Measurements from ENCODE around the gene FAM199X.

FAM199X gene

DNA sequence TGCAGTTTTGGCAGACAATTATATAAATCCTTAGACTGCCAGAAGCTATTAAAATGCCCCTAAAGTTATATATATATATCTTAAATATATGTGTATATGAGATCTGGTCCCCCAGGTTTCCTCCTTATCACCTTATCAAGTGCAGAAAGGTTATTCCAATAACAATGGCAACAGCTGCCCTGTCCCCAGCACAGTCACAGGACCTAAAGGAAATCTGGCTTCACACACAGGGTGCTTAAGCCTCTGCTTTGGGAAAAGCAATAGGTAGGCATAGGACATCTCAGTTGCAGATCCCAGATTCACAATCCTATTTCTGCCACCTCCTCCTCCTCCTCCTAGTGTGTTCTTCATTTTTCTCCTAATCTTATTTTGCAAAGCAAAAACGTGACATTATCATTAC, 15.2 kb upstream of the FAM199X start:
- Histone ChIP-seq H3K9me3 (replicated peaks; ENCODE audit: low read length) (no peaks in the 10 kb centered on the region), H3K9ac (ENCODE audit: low read depth, low read length) (no peak overlapping the region), H3K4me1 (ENCODE audit: control insufficient read depth, insufficient read depth, low read length) (no peaks in the 10 kb centered on the region), H3K27me3 (ENCODE audit: control insufficient read depth, insufficient read depth, low read length) (no peaks in the 10 kb centered on the region), H3K4me2 (ENCODE audit: low read length) (no peak overlapping the region), H3K36me3 (ENCODE audit: insufficient read depth, low read length) (no peaks in the 10 kb centered on the region), H3K4me3 (ENCODE audit: low read length) (no peak overlapping the region)

DNA sequence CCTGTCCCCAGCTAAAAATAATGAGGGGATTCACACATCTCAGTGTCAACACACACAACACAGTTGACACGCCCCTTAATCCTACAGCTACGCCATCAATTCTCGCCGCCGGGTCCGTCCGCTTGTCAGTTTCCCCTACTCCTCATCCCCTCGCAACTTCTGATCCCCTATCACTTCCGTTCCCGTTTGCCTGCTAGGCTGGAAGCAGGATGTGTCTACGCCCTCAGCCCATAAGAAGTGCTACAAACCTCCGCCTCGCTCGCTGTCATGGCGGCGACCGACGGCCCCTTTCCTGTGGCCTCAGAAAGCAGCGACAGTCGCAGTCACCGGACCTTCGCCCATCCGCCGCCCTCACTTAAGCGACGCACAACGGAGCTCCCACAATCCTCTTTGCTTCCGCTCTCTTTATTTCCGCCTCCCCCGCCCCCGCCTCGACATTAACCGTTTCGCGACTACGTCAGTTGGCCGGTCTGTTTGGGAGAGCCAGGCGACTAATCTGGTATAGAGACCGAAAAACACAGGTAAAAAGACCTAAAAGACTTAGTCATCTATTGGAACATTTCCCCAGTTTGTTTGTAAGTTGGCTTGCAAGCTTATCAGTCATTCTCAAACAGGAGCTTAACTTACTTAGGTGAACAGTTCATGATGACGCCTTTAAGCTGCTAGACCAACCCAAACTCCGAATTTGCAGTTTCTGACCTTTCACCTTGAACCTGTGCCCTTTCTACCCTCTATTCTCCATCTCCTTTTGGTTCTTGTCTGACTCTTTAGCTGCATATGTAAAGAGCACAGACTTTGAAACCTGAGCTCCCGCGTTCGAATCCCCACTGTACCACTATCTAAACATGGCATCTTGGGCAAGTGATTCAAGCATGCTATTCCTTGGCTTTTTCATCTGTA, 9.4 kb upstream of the FAM199X start, which contains the start of gene SLC25A53:
Gene SLC25A53, minus strand, starts transcription at position 380 of the 900 bp plus-strand sequence. CDS start 51,752 bp downstream, outside the sequence.
- Histone ChIP-seq H3K4me3 (ENCODE audit: low read length) (peak within 1 kb of the TSS; percentile 74), H3K9me3 (replicated peaks; ENCODE audit: low read length) (no peaks in the 10 kb centered on the region), H3K4me1 (ENCODE audit: control insufficient read depth, insufficient read depth, low read length) (no peaks in the 10 kb centered on the region), H3K4me2 (ENCODE audit: low read length) (peak within 1 kb of the TSS; percentile 75), H3K9ac (ENCODE audit: low read depth, low read length) (peak within 1 kb of the TSS; percentile 86), H3K36me3 (ENCODE audit: insufficient read depth, low read length) (no peaks in the 10 kb centered on the region), H3K27me3 (ENCODE audit: control insufficient read depth, insufficient read depth, low read length) (no peaks in the 10 kb centered on the region)

DNA sequence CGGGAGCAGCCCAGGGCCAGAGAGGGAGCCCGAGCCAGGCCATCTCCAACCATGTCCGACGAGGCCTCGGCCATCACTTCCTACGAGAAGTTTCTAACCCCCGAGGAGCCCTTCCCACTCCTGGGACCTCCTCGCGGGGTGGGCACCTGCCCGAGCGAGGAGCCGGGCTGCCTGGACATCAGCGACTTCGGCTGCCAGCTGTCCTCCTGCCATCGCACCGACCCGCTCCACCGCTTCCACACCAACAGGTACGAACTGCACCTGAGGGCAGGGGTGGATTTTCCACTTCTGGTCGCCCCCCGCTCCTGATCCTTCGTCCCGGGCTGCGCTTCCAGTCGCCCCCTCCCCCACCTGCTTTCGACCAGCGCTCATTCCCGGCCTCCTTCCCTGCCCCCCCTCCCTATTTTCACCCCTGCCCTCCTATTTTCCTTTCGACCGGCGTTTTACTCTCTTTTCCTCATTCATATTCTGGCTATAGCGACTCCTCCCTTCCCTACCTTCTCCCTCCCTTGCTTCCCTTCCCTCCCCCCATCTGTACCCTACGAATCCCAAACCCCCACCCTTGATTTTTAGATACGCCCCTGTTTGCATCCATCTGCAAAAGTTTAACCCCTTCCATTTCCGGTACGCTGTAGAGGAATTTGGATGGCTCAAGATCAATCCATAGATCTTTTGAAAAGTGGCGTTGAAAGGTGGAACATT, 633 bp downstream of the FAM199X start:
- Histone ChIP-seq H3K9ac (ENCODE audit: low read depth, low read length) (peak overlapping the region; percentile 88), H3K36me3 (ENCODE audit: insufficient read depth, low read length) (peaks cover 4% of the 10 kb centered on the region), H3K27me3 (ENCODE audit: control insufficient read depth, insufficient read depth, low read length) (no peaks in the 10 kb centered on the region), H3K4me2 (ENCODE audit: low read length) (peak overlapping the region; percentile 82), H3K4me1 (ENCODE audit: control insufficient read depth, insufficient read depth, low read length) (no peaks in the 10 kb centered on the region), H3K9me3 (replicated peaks; ENCODE audit: low read length) (no peaks in the 10 kb centered on the region), H3K4me3 (ENCODE audit: low read length) (peak overlapping the region; percentile 86)

DNA sequence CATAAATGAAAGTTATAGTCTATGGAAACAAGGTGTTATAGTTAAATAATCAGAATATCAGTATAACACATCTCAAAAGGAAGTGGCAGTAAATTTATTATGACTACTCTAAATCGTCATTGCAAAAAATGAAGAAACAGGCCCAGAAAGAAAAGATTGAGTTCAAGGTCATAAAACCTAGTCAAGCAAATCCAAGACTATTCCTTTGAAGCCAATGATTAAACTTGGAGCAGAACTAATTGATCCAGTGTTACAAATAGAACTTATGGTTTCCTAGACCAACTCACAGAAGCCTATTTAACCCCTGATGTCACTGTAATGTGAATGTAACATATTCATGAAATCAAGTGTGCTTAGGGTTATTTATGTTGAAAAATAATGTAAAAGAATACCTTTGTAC, 1.9 kb downstream of the FAM199X start:
- H3K4me3 ChIP-seq (ENCODE audit: low read length): peak overlapping the region; percentile 86

DNA sequence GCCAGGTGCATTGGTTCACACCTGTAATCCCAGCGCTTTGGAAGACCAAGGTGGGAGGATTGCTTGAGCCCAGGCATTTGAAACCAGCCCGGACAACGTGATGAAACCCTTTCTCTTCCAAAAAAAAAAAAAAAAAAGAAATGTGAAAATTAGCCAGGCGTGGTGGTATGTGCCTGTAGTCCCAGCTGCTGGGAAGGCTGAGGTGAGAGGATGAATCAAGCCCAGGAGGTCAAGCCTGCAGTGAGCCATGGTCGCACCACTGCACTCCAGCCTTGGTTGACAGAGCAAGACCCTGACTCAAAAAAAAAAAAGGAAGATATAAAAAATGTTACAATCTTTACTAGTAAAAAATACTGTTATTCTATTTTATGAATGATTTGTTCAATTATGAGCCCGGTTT, 5.9 kb downstream of the FAM199X start:
- H3K27me3 ChIP-seq (ENCODE audit: control insufficient read depth, insufficient read depth, low read length): no peaks in the 10 kb centered on the region
- H3K9ac ChIP-seq (ENCODE audit: low read depth, low read length): no peak overlapping the region
- no peak overlapping the region for H3K4me2 ChIP-seq (ENCODE audit: low read length)
- peaks cover 4% of the 10 kb centered on the region for H3K36me3 ChIP-seq (ENCODE audit: insufficient read depth, low read length)
- H3K4me1 ChIP-seq (ENCODE audit: control insufficient read depth, insufficient read depth, low read length): no peaks in the 10 kb centered on the region
- no peak overlapping the region for H3K4me3 ChIP-seq (ENCODE audit: low read length)
- no peaks in the 10 kb centered on the region for H3K9me3 ChIP-seq (replicated peaks; ENCODE audit: low read length)

More for the DNA sequence above, 1.9 kb downstream of the FAM199X start:
- peaks cover 4% of the 10 kb centered on the region for H3K36me3 ChIP-seq (ENCODE audit: insufficient read depth, low read length)
- peak overlapping the region; percentile 88 for H3K9ac ChIP-seq (ENCODE audit: low read depth, low read length)
- no peaks in the 10 kb centered on the region for H3K4me1 ChIP-seq (ENCODE audit: control insufficient read depth, insufficient read depth, low read length)
- peak overlapping the region; percentile 82 for H3K4me2 ChIP-seq (ENCODE audit: low read length)
- no peaks in the 10 kb centered on the region for H3K9me3 ChIP-seq (replicated peaks; ENCODE audit: low read length)
- no peaks in the 10 kb centered on the region for H3K27me3 ChIP-seq (ENCODE audit: control insufficient read depth, insufficient read depth, low read length)

DNA sequence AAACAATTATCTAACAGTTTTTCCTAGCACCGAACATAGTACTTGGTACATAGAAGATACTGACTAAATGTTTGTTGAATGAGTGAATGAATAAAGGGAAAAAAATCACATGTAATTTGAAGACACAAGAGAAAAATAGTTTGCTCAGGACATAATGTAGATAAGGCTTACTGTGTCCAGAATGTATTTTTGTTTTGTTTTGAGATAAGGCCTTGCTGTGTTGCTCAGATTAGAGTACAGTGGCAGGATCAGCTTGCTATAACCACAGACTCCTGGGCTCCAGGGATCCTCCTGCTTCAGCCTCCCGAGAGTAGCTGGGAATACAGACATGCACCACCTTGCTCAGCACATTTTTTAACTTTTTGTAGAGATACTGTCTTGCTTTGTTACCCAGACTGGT, 6.5 kb downstream of the FAM199X start:
- H3K4me1 ChIP-seq (ENCODE audit: control insufficient read depth, insufficient read depth, low read length): no peaks in the 10 kb centered on the region
- H3K36me3 ChIP-seq (ENCODE audit: insufficient read depth, low read length): peaks cover 4% of the 10 kb centered on the region
- no peaks in the 10 kb centered on the region for H3K9me3 ChIP-seq (replicated peaks; ENCODE audit: low read length)
- H3K4me2 ChIP-seq (ENCODE audit: low read length): no peak overlapping the region
- H3K27me3 ChIP-seq (ENCODE audit: control insufficient read depth, insufficient read depth, low read length): no peaks in the 10 kb centered on the region
- H3K4me3 ChIP-seq (ENCODE audit: low read length): no peak overlapping the region
- H3K9ac ChIP-seq (ENCODE audit: low read depth, low read length): no peak overlapping the region

DNA sequence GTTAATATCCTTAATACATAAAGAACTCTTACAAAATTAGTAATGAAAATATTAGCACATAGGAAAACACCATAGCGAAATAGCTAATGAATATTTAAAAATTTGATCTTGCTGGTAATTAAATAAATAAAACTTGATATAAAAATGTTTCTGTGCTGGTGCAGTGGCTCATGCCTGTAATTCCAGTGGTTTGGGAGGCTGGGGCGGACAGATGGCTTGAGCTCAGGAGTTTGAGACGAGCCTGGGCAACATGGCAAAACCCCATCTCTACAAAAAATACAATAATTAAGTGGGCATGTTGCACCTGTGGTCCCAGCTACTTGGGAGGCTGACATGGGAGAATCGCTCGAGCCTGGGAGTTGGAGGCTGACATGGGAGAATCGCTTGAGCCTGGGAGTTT, 7.6 kb downstream of the FAM199X start:
- Histone ChIP-seq H3K36me3 (ENCODE audit: insufficient read depth, low read length) (peaks cover 8% of the 10 kb centered on the region), H3K4me2 (ENCODE audit: low read length) (no peak overlapping the region), H3K4me1 (ENCODE audit: control insufficient read depth, insufficient read depth, low read length) (no peaks in the 10 kb centered on the region), H3K4me3 (ENCODE audit: low read length) (no peak overlapping the region), H3K9ac (ENCODE audit: low read depth, low read length) (no peak overlapping the region), H3K27me3 (ENCODE audit: control insufficient read depth, insufficient read depth, low read length) (no peaks in the 10 kb centered on the region), H3K9me3 (replicated peaks; ENCODE audit: low read length) (no peaks in the 10 kb centered on the region)

DNA sequence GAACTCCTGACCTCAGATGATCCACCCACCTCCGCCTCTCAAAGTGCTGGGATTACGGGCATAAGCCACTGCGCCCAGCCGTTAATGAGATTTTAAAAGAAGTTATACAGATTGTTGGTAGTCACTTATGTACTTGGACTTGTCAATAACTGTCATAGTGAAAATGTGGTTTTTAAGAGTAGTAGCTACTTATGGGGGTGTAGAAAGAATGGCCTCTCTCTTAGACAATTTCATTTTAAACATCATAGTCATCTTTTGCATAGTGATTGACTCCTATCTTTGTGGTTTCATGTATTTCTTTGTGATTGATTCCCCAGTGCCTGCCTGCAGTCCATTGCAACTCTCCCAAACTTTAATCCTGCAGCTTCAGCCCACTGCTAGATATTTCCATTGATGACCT, 17.4 kb downstream of the FAM199X start:
- Histone ChIP-seq H3K9me3 (replicated peaks; ENCODE audit: low read length) (no peaks in the 10 kb centered on the region), H3K9ac (ENCODE audit: low read depth, low read length) (no peak overlapping the region), H3K27me3 (ENCODE audit: control insufficient read depth, insufficient read depth, low read length) (peaks cover 10% of the 10 kb centered on the region), H3K4me3 (ENCODE audit: low read length) (no peak overlapping the region), H3K36me3 (ENCODE audit: insufficient read depth, low read length) (peaks cover 20% of the 10 kb centered on the region), H3K4me2 (ENCODE audit: low read length) (no peak overlapping the region), H3K4me1 (ENCODE audit: control insufficient read depth, insufficient read depth, low read length) (no peaks in the 10 kb centered on the region)

DNA sequence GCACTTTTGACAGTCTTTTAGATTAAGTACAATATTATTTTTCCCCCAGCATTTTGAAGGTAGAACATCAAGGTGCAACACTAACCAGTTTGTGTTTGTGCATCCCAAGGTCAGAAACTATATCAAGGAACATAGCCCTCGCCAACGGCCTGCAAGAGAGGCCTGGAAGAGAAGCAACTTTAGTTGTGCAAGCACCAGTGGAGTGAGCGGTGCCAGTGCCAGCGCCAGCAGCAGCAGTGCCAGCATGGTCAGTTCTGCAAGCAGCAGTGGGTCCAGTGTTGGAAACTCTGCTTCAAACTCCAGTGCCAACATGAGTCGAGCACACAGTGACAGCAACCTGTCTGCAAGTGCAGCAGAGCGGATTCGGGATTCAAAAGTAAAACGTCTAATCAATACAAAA, 21.7 kb downstream of the FAM199X start:
- Histone ChIP-seq H3K4me3 (ENCODE audit: low read length) (no peak overlapping the region), H3K36me3 (ENCODE audit: insufficient read depth, low read length) (peaks cover 29% of the 10 kb centered on the region), H3K9me3 (replicated peaks; ENCODE audit: low read length) (no peaks in the 10 kb centered on the region), H3K4me1 (ENCODE audit: control insufficient read depth, insufficient read depth, low read length) (no peaks in the 10 kb centered on the region), H3K27me3 (ENCODE audit: control insufficient read depth, insufficient read depth, low read length) (peaks cover 8% of the 10 kb centered on the region), H3K4me2 (ENCODE audit: low read length) (no peak overlapping the region), H3K9ac (ENCODE audit: low read depth, low read length) (no peak overlapping the region)

DNA sequence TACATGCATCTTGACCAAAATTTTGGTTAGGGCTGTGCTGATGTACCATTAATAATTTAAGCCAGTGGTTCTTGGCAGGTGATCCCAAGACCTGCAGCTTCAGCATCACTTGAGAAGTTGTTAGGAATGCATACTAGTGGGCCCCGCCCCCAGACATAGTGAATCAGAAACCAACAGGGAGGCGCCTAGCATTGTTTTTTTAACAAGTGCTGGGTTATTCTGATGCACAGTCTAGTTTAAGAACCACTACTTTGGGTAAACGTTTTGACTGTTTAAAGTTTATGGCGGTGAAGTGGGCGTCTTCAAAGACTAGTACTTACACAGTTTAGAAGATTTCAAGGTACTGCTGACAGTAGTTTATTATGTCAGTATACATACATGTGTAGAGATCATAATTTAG, 23.6 kb downstream of the FAM199X start:
- H3K4me1 ChIP-seq (ENCODE audit: control insufficient read depth, insufficient read depth, low read length): no peaks in the 10 kb centered on the region
- peaks cover 13% of the 10 kb centered on the region for H3K27me3 ChIP-seq (ENCODE audit: control insufficient read depth, insufficient read depth, low read length)
- H3K4me2 ChIP-seq (ENCODE audit: low read length): no peak overlapping the region
- peaks cover 29% of the 10 kb centered on the region for H3K36me3 ChIP-seq (ENCODE audit: insufficient read depth, low read length)
- H3K9me3 ChIP-seq (replicated peaks; ENCODE audit: low read length): no peaks in the 10 kb centered on the region
- H3K9ac ChIP-seq (ENCODE audit: low read depth, low read length): no peak overlapping the region
- H3K4me3 ChIP-seq (ENCODE audit: low read length): no peak overlapping the region

DNA sequence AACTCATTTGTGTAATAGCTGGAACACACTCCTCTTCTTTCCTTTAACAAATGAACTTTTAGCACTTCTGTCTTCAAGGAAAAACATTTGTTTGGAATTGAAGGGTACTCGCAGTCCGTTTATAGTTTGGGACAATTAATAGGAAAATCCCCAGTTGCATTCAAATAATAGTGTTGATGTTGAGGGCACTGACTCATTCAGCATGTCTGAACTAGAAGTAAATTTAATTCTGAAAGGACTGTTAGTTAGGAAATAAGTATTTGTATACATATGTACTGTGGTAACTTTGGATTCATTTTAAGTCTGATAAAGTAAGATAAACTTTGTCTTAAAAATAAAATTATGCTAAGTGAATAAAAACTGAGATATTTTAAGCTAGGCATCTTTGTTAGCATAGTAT, 27.2 kb downstream of the FAM199X start:
- Histone ChIP-seq H3K4me3 (ENCODE audit: low read length) (no peak overlapping the region), H3K9me3 (replicated peaks; ENCODE audit: low read length) (no peaks in the 10 kb centered on the region), H3K4me2 (ENCODE audit: low read length) (no peak overlapping the region), H3K27me3 (ENCODE audit: control insufficient read depth, insufficient read depth, low read length) (peaks cover 5% of the 10 kb centered on the region), H3K4me1 (ENCODE audit: control insufficient read depth, insufficient read depth, low read length) (no peaks in the 10 kb centered on the region), H3K9ac (ENCODE audit: low read depth, low read length) (no peak overlapping the region), H3K36me3 (ENCODE audit: insufficient read depth, low read length) (peaks cover 12% of the 10 kb centered on the region)

Data from skeletal muscle satellite cell (primary cell).